HepG2 (cell line): ENCODE results near the gene FXYD5. TPM values are rescaled to one million over a fixed set of nuclear protein-coding genes. Genes with fewer than 3 reads are reported as not detected.

ENCODE experiments used
- EP300 ChIP-seq, 3 experiments: sonication (generic) in 1 of 3; formaldehyde crosslinking in 1 of 3; IDR thresholded peaks; 2 replicates each; pipeline versions ENCODE4 v1.5.1 to v1.6.1; 2011 to 2020; ENCODE audit warnings: low read depth in 2 of 3, low read length in 2 of 3, borderline replicate concordance in 1 of 3, improper control_type of control experiment in 1 of 3, mild to moderate bottlenecking in 1 of 3, missing genetic modification reagents in 1 of 3, moderate library complexity in 1 of 3
- GFI1 ChIP-seq: sonication (generic); formaldehyde crosslinking; IDR thresholded peaks from 2 replicates; pipeline ENCODE4 v1.5.0; 2020; ENCODE audit warnings: missing genetic modification reagents, mild to moderate bottlenecking, borderline replicate concordance
- HNRNPUL1 ChIP-seq: fragments of 200-400 bp; formaldehyde crosslinking; IDR thresholded peaks from 2 replicates; pipeline ENCODE4 v1.6.1; 2017; ENCODE audit warnings: low read depth, mild to moderate bottlenecking, low read length, moderate library complexity
- MAF1 ChIP-seq: sonication (generic); formaldehyde crosslinking; IDR thresholded peaks from 2 replicates; pipeline ENCODE4 v1.5.0; 2020; ENCODE audit warnings: missing genetic modification reagents, borderline replicate concordance
- NONO ChIP-seq, 2 experiments: fragments of 450-650 bp in 1 of 2; sonication (generic) in 1 of 2; formaldehyde crosslinking in 1 of 2; IDR thresholded peaks in 1 of 2; conservative IDR thresholded peaks in 1 of 2; 2 replicates each; pipeline versions ENCODE4 v1.6.1 to v1.8.0; 2017 to 2022; ENCODE audit warnings: mild to moderate bottlenecking in 1 of 2, missing genetic modification reagents in 1 of 2, moderate library complexity in 1 of 2
- ZC3H13 ChIP-seq: sonication (generic); formaldehyde crosslinking; IDR thresholded peaks from 2 replicates; pipeline ENCODE4 v1.8.1; 2023; ENCODE audit warnings: mild to moderate bottlenecking, missing genetic modification reagents, moderate library complexity
- ZFP36L2 ChIP-seq: sonication (generic); formaldehyde crosslinking; IDR thresholded peaks from 2 replicates; pipeline ENCODE4 v1.4.0; 2020; ENCODE audit warnings: missing genetic modification reagents
- ZMAT3 ChIP-seq: sonication (generic); formaldehyde crosslinking; conservative IDR thresholded peaks from 2 replicates; pipeline ENCODE4 v1.7.0; 2021; ENCODE audit warnings: missing genetic modification reagents
- ZNF432 ChIP-seq: sonication (generic); formaldehyde crosslinking; IDR thresholded peaks from 2 replicates; pipeline ENCODE4 v1.5.0; 2020; ENCODE audit warnings: missing genetic modification reagents, mild to moderate bottlenecking, borderline replicate concordance
- ZNF441 ChIP-seq: sonication (generic); formaldehyde crosslinking; IDR thresholded peaks from 2 replicates; pipeline ENCODE4 v1.7.0; 2021; ENCODE audit warnings: missing genetic modification reagents, borderline replicate concordance
- ZNF547 ChIP-seq: sonication (generic); formaldehyde crosslinking; IDR thresholded peaks from 2 replicates; pipeline ENCODE4 v1.5.1; 2020; ENCODE audit warnings: mild to moderate bottlenecking, missing genetic modification reagents
- polyA plus RNA-seq, 8 experiments: library from polyadenylated mRNA; depleted of rRNA in 3 of 8; stranded (reverse) in 7 of 8; unstranded in 1 of 8; fragments of >200 nt; fragmentation: Illumina TruSeq in 4 of 8; extraction: Trizol in 4 of 8; gene quantifications; 2 replicates each; pipeline versions ENCODE4 v1.2.1 to v1.2.3, GENCODE V29; 2011 to 2016; ENCODE audit warnings: low read depth in 4 of 8, missing spikeins in 1 of 8, mixed read lengths in 1 of 8; ENCODE audit not compliant: insufficient read depth in 1 of 8
- total RNA-seq, 5 experiments: library from RNA; depleted of rRNA; stranded (reverse); fragments of >200 nt; fragmentation: Illumina TruSeq; extraction: Trizol; gene quantifications; 2 replicates each; pipeline ENCODE4 v1.2.3, GENCODE V29; 2016; ENCODE audit warnings: low read depth in 1 of 5
- TF ChIP-seq, protein P1 (sequence below): IDR thresholded peaks from 2 replicates; pipeline ENCODE4 v1.6.1; 2016; ENCODE audit warnings: low read depth, borderline replicate concordance
- TF ChIP-seq, protein P2 (sequence below): sonication (generic); formaldehyde crosslinking; IDR thresholded peaks from 2 replicates; pipeline ENCODE4 v1.5.1; 2020; ENCODE audit warnings: mild to moderate bottlenecking, missing genetic modification reagents, borderline replicate concordance
- TF ChIP-seq, protein P3 (sequence below): sonication (generic); formaldehyde crosslinking; IDR thresholded peaks from 2 replicates; pipeline ENCODE4 v1.4.0; 2020; ENCODE audit warnings: mild to moderate bottlenecking, missing genetic modification reagents
- TF ChIP-seq, protein P4 (sequence below): sonication (generic); formaldehyde crosslinking; IDR thresholded peaks from 2 replicates; pipeline ENCODE4 v1.4.0; 2020; ENCODE audit warnings: missing genetic modification reagents; ENCODE audit errors: not compliant biosample characterization
- TF ChIP-seq, protein P5 (sequence below): sonication (generic); formaldehyde crosslinking; conservative IDR thresholded peaks from 2 replicates; pipeline ENCODE4 v1.4.0; 2020; ENCODE audit warnings: mild to moderate bottlenecking, missing genetic modification reagents, moderate library complexity

FXYD5 gene
- total and polyA plus RNA-seq, 2 of the 13 experiments (the other 11 are each of a cell fraction or from before 2014, with no cell fraction given): 0.65 TPM; not detected in 1

DNA sequence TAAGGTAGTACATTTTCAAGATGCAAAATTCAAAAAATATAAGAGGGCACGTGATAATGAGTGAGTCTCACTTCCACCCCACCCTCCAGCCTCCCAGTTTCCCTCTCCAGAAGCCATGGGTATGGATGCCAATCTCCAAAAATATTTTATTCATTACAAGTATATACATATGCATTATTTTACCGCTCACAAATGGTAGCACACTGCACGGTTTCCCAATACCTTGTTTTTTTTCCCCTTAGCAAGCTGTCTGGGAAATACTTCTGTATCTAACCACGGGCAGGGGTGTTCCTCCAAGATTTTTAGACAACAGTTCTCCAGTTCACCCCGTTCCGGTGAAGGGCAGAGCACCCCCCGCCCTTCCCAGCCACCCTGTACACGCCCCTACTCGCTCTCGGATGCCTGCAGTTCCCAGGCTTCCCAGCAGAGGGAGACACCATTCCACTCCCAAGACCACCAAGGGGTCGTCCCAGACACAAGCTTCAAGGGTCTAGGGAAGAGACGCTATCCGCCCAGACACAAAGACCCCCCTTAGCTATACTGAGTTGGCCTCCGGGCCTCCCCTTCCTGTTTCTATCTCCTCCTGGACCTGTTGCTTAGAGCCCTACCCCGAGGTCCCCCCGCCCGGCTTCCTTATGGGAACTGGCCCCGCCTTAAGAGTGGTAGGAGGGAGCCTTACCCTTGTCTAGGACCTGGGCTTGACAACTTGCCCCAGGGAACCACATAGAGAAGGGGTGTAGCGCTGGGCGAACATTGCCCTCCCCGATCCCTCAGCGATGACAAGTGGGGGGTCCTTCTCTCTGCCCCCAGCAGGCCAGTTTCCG is 40.0 kb upstream of the FXYD5 start (continued):
- TF ChIP-seq, protein P1, sequence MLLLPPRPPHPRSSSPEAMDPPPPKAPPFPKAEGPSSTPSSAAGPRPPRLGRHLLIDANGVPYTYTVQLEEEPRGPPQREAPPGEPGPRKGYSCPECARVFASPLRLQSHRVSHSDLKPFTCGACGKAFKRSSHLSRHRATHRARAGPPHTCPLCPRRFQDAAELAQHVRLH (CRISPR knock-in tag): no peak; the same call in 1 of the 2 replicates
- no peak for TF ChIP-seq NONO (IDR thresholded peaks at IDR 0.05)
- no peak for TF ChIP-seq NONO (CRISPR knock-in tag; conservative IDR thresholded peaks at IDR 0.05)
- no peak for TF ChIP-seq ZFP36L2 (CRISPR knock-in tag)
- TF ChIP-seq ZNF441 (CRISPR knock-in tag): no peak
- TF ChIP-seq, protein P2, sequence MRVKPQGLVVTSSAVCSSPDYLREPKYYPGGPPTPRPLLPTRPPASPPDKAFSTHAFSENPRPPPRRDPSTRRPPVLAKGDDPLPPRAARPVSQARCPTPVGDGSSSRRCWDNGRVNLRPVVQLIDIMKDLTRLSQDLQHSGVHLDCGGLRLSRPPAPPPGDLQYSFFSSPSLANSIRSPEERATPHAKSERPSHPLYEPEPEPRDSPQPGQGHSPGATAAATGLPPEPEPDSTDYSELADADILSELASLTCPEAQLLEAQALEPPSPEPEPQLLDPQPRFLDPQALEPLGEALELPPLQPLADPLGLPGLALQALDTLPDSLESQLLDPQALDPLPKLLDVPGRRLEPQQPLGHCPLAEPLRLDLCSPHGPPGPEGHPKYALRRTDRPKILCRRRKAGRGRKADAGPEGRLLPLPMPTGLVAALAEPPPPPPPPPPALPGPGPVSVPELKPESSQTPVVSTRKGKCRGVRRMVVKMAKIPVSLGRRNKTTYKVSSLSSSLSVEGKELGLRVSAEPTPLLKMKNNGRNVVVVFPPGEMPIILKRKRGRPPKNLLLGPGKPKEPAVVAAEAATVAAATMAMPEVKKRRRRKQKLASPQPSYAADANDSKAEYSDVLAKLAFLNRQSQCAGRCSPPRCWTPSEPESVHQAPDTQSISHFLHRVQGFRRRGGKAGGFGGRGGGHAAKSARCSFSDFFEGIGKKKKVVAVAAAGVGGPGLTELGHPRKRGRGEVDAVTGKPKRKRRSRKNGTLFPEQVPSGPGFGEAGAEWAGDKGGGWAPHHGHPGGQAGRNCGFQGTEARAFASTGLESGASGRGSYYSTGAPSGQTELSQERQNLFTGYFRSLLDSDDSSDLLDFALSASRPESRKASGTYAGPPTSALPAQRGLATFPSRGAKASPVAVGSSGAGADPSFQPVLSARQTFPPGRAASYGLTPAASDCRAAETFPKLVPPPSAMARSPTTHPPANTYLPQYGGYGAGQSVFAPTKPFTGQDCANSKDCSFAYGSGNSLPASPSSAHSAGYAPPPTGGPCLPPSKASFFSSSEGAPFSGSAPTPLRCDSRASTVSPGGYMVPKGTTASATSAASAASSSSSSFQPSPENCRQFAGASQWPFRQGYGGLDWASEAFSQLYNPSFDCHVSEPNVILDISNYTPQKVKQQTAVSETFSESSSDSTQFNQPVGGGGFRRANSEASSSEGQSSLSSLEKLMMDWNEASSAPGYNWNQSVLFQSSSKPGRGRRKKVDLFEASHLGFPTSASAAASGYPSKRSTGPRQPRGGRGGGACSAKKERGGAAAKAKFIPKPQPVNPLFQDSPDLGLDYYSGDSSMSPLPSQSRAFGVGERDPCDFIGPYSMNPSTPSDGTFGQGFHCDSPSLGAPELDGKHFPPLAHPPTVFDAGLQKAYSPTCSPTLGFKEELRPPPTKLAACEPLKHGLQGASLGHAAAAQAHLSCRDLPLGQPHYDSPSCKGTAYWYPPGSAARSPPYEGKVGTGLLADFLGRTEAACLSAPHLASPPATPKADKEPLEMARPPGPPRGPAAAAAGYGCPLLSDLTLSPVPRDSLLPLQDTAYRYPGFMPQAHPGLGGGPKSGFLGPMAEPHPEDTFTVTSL: no peak
- TF ChIP-seq, protein P3, sequence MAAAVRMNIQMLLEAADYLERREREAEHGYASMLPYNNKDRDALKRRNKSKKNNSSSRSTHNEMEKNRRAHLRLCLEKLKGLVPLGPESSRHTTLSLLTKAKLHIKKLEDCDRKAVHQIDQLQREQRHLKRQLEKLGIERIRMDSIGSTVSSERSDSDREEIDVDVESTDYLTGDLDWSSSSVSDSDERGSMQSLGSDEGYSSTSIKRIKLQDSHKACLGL: no peak
- TF ChIP-seq, protein P4, sequence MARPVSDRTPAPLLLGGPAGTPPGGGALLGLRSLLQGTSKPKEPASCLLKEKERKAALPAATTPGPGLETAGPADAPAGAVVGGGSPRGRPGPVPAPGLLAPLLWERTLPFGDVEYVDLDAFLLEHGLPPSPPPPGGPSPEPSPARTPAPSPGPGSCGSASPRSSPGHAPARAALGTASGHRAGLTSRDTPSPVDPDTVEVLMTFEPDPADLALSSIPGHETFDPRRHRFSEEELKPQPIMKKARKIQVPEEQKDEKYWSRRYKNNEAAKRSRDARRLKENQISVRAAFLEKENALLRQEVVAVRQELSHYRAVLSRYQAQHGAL (CRISPR knock-in tag): no peak
- TF ChIP-seq ZNF432 (CRISPR knock-in tag): no peak
- TF ChIP-seq, protein P5, sequence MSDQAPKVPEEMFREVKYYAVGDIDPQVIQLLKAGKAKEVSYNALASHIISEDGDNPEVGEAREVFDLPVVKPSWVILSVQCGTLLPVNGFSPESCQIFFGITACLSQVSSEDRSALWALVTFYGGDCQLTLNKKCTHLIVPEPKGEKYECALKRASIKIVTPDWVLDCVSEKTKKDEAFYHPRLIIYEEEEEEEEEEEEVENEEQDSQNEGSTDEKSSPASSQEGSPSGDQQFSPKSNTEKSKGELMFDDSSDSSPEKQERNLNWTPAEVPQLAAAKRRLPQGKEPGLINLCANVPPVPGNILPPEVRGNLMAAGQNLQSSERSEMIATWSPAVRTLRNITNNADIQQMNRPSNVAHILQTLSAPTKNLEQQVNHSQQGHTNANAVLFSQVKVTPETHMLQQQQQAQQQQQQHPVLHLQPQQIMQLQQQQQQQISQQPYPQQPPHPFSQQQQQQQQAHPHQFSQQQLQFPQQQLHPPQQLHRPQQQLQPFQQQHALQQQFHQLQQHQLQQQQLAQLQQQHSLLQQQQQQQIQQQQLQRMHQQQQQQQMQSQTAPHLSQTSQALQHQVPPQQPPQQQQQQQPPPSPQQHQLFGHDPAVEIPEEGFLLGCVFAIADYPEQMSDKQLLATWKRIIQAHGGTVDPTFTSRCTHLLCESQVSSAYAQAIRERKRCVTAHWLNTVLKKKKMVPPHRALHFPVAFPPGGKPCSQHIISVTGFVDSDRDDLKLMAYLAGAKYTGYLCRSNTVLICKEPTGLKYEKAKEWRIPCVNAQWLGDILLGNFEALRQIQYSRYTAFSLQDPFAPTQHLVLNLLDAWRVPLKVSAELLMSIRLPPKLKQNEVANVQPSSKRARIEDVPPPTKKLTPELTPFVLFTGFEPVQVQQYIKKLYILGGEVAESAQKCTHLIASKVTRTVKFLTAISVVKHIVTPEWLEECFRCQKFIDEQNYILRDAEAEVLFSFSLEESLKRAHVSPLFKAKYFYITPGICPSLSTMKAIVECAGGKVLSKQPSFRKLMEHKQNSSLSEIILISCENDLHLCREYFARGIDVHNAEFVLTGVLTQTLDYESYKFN (CRISPR knock-in tag): 0 out of 2 replicates have a peak, but pooled peaks have one; percentile 21
- TF ChIP-seq EP300 (IDR thresholded peaks at IDR 0.05; ENCODE audit: low read depth in 2 of 2, low read length in 2 of 2): no peak
- no peak for TF ChIP-seq EP300 (CRISPR knock-in tag; IDR thresholded peaks at IDR 0.05; ENCODE audit: borderline replicate concordance)
- no peak for TF ChIP-seq ZC3H13 (CRISPR knock-in tag)
- TF ChIP-seq HNRNPUL1: no peak
- TF ChIP-seq GFI1 (CRISPR knock-in tag): no peak
- no peak for TF ChIP-seq MAF1
- TF ChIP-seq ZMAT3 (CRISPR knock-in tag): 0 out of 2 replicates have a peak, but pooled peaks have one; percentile 56
- TF ChIP-seq ZNF547 (CRISPR knock-in tag): no peak
